ENCODE measurements around the gene SH3RF3.

- no peak for TF ChIP-seq POLR2A (IDR thresholded peaks at IDR 0.05; ENCODE audit: low read length)
- TF ChIP-seq GATA1 (IDR thresholded peaks at IDR 0.05; ENCODE audit: low read depth, low read length) = no peak
Measured at GRCh38 chr2:109542384-109542783, 413.4 kb downstream of the SH3RF3 start.
